GM13977 (cell line): Measurements from ENCODE around the gene KCNJ18.
"Not testable (repeated sequence)": the region's sequence is repeated elsewhere in the genome, so short reads cannot be mapped to it uniquely, and the experiment has no call there.

Experiments used
- DNase-seq: peaks from one replicate; pipeline ENCODE4 v3.0.0; 2012; ENCODE audit warnings: low spot score
- CTCF ChIP-seq: IDR thresholded peaks from 2 replicates; pipeline ENCODE4 v1.5.1; 2012; ENCODE audit warnings: mild to moderate bottlenecking, control low read depth; ENCODE audit not compliant: insufficient read depth; ENCODE audit errors: extremely low read depth, missing control alignments
- in situ Hi-C: fragments of 300-500 bp; cut with MboI; formaldehyde crosslinking; loops from one replicate; pipeline ENCODE4 v1.12.0; 2022; ENCODE audit warnings: low sequenced_read_pairs, low pct_unique_long_range_greater_than_20kb, mixed read lengths, inconsistent platforms; ENCODE audit not compliant: unreplicated experiment

Gene KCNJ18

GRCh38 chr17:21737015-21737580 is 44.8 kb downstream of the KCNJ18 start:
- in situ Hi-C loops, DNase-seq: not testable (repeated sequence)

- in situ Hi-C loops, DNase-seq: not testable (repeated sequence)
Observed at GRCh38 chr17:21738241-21738640, 45.9 kb downstream of the KCNJ18 start.

- in situ Hi-C loops, DNase-seq: not testable (repeated sequence)
Observed at GRCh38 chr17:21738877-21739474, 46.7 kb downstream of the KCNJ18 start.

- in situ Hi-C loops, DNase-seq: not testable (repeated sequence)
Observed at GRCh38 chr17:21739485-21739884, 47.2 kb downstream of the KCNJ18 start.

- in situ Hi-C loops, DNase-seq: not testable (repeated sequence)
Observed at GRCh38 chr17:21740836-21741235, 48.5 kb downstream of the KCNJ18 start.

- in situ Hi-C loops, DNase-seq: not testable (repeated sequence)
Observed at GRCh38 chr17:21741520-21741919, 49.2 kb downstream of the KCNJ18 start.

- no peak for TF ChIP-seq CTCF
- no peak for DNase-seq
- in situ Hi-C loops = no loop called here
Observed at GRCh38 chr17:21742326-21742725, 50.0 kb downstream of the KCNJ18 start.

GRCh38 chr17:21744151-21744550 is 51.8 kb downstream of the KCNJ18 start:
- in situ Hi-C loops, DNase-seq: not testable (repeated sequence)

- DNase-seq, in situ Hi-C loops: not testable (repeated sequence)
Observed at GRCh38 chr17:21744621-21745020, 52.3 kb downstream of the KCNJ18 start.

GRCh38 chr17:21745385-21746054 is 53.2 kb downstream of the KCNJ18 start:
- in situ Hi-C loops, DNase-seq: not testable (repeated sequence)

- in situ Hi-C loops, DNase-seq: not testable (repeated sequence)
Observed at GRCh38 chr17:21746415-21746814, 54.1 kb downstream of the KCNJ18 start.

- in situ Hi-C loops, DNase-seq: not testable (repeated sequence)
Observed at GRCh38 chr17:21747195-21747915, 55.0 kb downstream of the KCNJ18 start.

- DNase-seq, in situ Hi-C loops: not testable (repeated sequence)
Observed at GRCh38 chr17:21748686-21749085, 56.4 kb downstream of the KCNJ18 start.

- in situ Hi-C loops, DNase-seq: not testable (repeated sequence)
Observed at GRCh38 chr17:21749696-21750531, 57.6 kb downstream of the KCNJ18 start.

- in situ Hi-C loops = not testable (repeated sequence)
Observed at GRCh38 chr17:21751111-21751510, 58.8 kb downstream of the KCNJ18 start.

More at GRCh38 chr17:21751111-21751510, 58.8 kb downstream of the KCNJ18 start:
- DNase-seq = not testable (repeated sequence)
